Measurements from ENCODE around the gene PRAMEF10. TPM values are rescaled to one million over a fixed set of nuclear protein-coding genes. Genes with fewer than 3 reads are reported as not detected.
"Not testable (repeated sequence)": the region's sequence is repeated elsewhere in the genome, so short reads cannot be mapped to it uniquely, and the experiment has no call there.

The PRAMEF10 gene
- total and polyA plus RNA-seq, 10 donors: not detected

- intact Hi-C loops (cut with DNase I; ENCODE audit: low total_unique reads): no loop called here
- peaks cover 0 to 5% (median 0%) of the 10 kb centered on the region in 8 donors for H3K9me3 ChIP-seq
- TF ChIP-seq POLR2AphosphoS5 (IDR thresholded peaks at IDR 0.05) (no peak), CTCF (IDR thresholded peaks at IDR 0.05 in 8 of 11, conservative IDR thresholded peaks at IDR 0.05 in 3 of 11) (no peak), POLR2A (IDR thresholded peaks at IDR 0.05) (no peak)
Observed at GRCh38 chr1:12851779-12852178, 46.3 kb downstream of the PRAMEF10 start.

GRCh38 chr1:12848620-12849019 is 49.5 kb downstream of the PRAMEF10 start, which contains the start of gene HNRNPCL1:
HNRNPCL1 (minus strand) TSS chr1:12848720; CDS start chr1:12848289, 431 bp downstream.
- H3K4me1 ChIP-seq; intact Hi-C loops (cut with DNase I; ENCODE audit: low total_unique reads); DNase-seq; H3K4me3 ChIP-seq; H3K9me3 ChIP-seq; H3K36me3 ChIP-seq; H3K27ac ChIP-seq: not testable (repeated sequence)
- H3K27me3 ChIP-seq (replicated peaks in 1 of 7): peaks cover 0 to 10% (median 0%) of the 10 kb centered on the region in 7 donors
- WGBS, 5 donors: 77 to 94% (median 88%) methylated on average over 7 of the region's 7 CpGs

More at GRCh38 chr1:12851779-12852178, 46.3 kb downstream of the PRAMEF10 start:
- Histone ChIP-seq H3K27ac (no peak overlapping the region), H3K4me1 (no peaks in the 10 kb centered on the region), H3K36me3 (no peaks in the 10 kb centered on the region), H3K4me3 (no peak overlapping the region), H3K27me3 (replicated peaks in 1 of 7) (peaks cover 0 to 4% (median 0%) of the 10 kb centered on the region in 7 donors)
- no peak for DNase-seq
- WGBS, 5 donors: 66 to 85% (median 72%) methylated on average over 4 of the region's 4 CpGs

Small RNA genes lying within 50 kb of the gene (small RNA-seq; reads per million reads assigned to genes)
- 0 reads per million in 4 donors for gene RNU6-1072P

Other genes with a start within 250 kb of the PRAMEF10 start
- not detected for gene AADACL3, start 182.2 kb downstream of the PRAMEF10 start, total RNA-seq
- gene AADACL3, start 182.2 kb downstream of the PRAMEF10 start, polyA plus RNA-seq: not detected
- gene CFAP107, start 152.1 kb downstream of the PRAMEF10 start, total RNA-seq: not detected
- not detected for gene CFAP107, start 152.1 kb downstream of the PRAMEF10 start, polyA plus RNA-seq
- gene PRAMEF12, start 124.5 kb downstream of the PRAMEF10 start, total RNA-seq: not detected
- gene PRAMEF12, start 124.5 kb downstream of the PRAMEF10 start, polyA plus RNA-seq: not detected
- gene PRAMEF1, start 106.9 kb downstream of the PRAMEF10 start, total RNA-seq: not detected
- gene PRAMEF1, start 106.9 kb downstream of the PRAMEF10 start, polyA plus RNA-seq: not detected
- not detected for gene PRAMEF11, start 66.9 kb downstream of the PRAMEF10 start, total RNA-seq
- gene PRAMEF11, start 66.9 kb downstream of the PRAMEF10 start, polyA plus RNA-seq: not detected
- gene HNRNPCL1, start 49.5 kb downstream of the PRAMEF10 start, total RNA-seq: not detected
- not detected for gene HNRNPCL1, start 49.5 kb downstream of the PRAMEF10 start, polyA plus RNA-seq
- not detected for gene PRAMEF2, start 41.2 kb downstream of the PRAMEF10 start, total RNA-seq
- gene PRAMEF2, start 41.2 kb downstream of the PRAMEF10 start, polyA plus RNA-seq: not detected
- not detected for gene PRAMEF4, start 12.1 kb downstream of the PRAMEF10 start, total RNA-seq
- not detected for gene PRAMEF4, start 12.1 kb downstream of the PRAMEF10 start, polyA plus RNA-seq
- gene PRAMEF7, start 18.3 kb upstream of the PRAMEF10 start, total RNA-seq: not detected
- not detected for gene PRAMEF7, start 18.3 kb upstream of the PRAMEF10 start, polyA plus RNA-seq
- not detected for gene PRAMEF6, start 49.3 kb upstream of the PRAMEF10 start, total RNA-seq
- gene PRAMEF6, start 49.3 kb upstream of the PRAMEF10 start, polyA plus RNA-seq: not detected
- not detected for gene PRAMEF27, start 158.3 kb upstream of the PRAMEF10 start, total RNA-seq
- gene PRAMEF27, start 158.3 kb upstream of the PRAMEF10 start, polyA plus RNA-seq: not detected
- not detected for gene HNRNPCL3, start 162.5 kb upstream of the PRAMEF10 start, total RNA-seq
- gene HNRNPCL3, start 162.5 kb upstream of the PRAMEF10 start, polyA plus RNA-seq: not detected
- not detected for gene PRAMEF25, start 172.5 kb upstream of the PRAMEF10 start, total RNA-seq
- gene PRAMEF25, start 172.5 kb upstream of the PRAMEF10 start, polyA plus RNA-seq: not detected
- gene HNRNPCL2, start 218.6 kb upstream of the PRAMEF10 start, total RNA-seq: not detected
- not detected for gene HNRNPCL2, start 218.6 kb upstream of the PRAMEF10 start, polyA plus RNA-seq